ENCODE measurements around the gene TMEM51. TPM values are rescaled to one million over a fixed set of nuclear protein-coding genes. Genes with fewer than 3 reads are reported as not detected.
A peak's percentile ranks its signal among the peaks of the same experiment; 100 is the strongest.

Gene TMEM51
- total RNA-seq, 1 donor from 2014 or later: 6.9 TPM

DNA sequence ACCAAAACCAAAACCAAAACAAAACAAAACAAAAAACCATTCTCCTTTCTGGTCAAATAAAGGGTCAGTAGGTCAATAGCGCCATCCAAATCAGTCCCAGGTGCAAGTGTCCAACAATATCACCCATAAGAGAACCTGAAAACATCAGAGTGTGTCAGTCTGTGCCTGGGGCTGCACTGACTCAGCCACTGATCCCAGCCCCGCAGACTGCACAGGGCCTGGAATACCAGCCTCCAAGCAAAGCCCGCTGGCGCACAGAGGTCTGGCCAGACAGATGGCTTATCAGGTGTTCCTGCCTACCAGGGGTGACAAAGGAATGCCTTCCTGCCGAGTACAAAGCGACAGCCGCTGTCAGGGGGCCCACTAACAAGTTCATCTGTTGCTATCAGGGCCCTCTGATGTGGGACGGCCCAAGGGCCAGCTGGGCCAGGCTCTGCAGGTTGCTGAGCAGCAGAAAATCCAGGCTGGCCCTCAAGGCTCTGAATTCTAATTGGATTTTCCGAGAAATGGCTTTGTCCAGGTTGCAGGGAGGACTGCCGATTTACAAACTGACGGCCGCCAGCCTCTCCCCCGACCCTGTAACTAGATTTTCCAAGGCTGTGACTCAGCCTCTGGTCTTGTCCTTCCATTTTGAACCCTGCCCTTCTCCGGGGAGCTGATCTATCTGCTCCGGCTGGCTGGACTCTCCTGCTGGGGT lies 13.7 kb upstream of the TMEM51 start:
- H4K20me1 ChIP-seq (ENCODE audit: insufficient read depth, low read length): no peaks in the 10 kb centered on the region
- Mint-ChIP-seq H3K27ac (ENCODE audit: unreplicated experiment) (no peak overlapping the region), H3K9me3 (ENCODE audit: unreplicated experiment) (peaks cover 2% of the 10 kb centered on the region), H3K27me3 (ENCODE audit: low read depth, unreplicated experiment) (peaks cover 13% of the 10 kb centered on the region), H3K4me3 (ENCODE audit: unreplicated experiment) (no peak overlapping the region), H3K36me3 (ENCODE audit: low read depth, unreplicated experiment) (no peaks in the 10 kb centered on the region), H3K4me1 (ENCODE audit: low read depth, unreplicated experiment) (peaks cover 8% of the 10 kb centered on the region)
- H3K9ac ChIP-seq (ENCODE audit: low read length): no peak overlapping the region
- H3K79me2 ChIP-seq (ENCODE audit: insufficient read depth, low read length): no peaks in the 10 kb centered on the region
- H3K27ac ChIP-seq (ENCODE audit: low read depth, low read length): no peak overlapping the region
- FAIRE-seq (no peak), DNase-seq (ENCODE audit: low read depth) (peak; percentile 42)
- TF ChIP-seq, protein P1, sequence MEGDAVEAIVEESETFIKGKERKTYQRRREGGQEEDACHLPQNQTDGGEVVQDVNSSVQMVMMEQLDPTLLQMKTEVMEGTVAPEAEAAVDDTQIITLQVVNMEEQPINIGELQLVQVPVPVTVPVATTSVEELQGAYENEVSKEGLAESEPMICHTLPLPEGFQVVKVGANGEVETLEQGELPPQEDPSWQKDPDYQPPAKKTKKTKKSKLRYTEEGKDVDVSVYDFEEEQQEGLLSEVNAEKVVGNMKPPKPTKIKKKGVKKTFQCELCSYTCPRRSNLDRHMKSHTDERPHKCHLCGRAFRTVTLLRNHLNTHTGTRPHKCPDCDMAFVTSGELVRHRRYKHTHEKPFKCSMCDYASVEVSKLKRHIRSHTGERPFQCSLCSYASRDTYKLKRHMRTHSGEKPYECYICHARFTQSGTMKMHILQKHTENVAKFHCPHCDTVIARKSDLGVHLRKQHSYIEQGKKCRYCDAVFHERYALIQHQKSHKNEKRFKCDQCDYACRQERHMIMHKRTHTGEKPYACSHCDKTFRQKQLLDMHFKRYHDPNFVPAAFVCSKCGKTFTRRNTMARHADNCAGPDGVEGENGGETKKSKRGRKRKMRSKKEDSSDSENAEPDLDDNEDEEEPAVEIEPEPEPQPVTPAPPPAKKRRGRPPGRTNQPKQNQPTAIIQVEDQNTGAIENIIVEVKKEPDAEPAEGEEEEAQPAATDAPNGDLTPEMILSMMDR (IDR thresholded peaks at IDR 0.05; ENCODE audit: insufficient read depth, low read depth, low read length): no peak
- TF ChIP-seq EZH2 (IDR thresholded peaks at IDR 0.05; ENCODE audit: insufficient read depth, low read length): no peak
- no peak overlapping the region for H3K4me3 ChIP-seq (ENCODE audit: insufficient read depth, low read depth, low read length)
- no peaks in the 10 kb centered on the region for H3K9me3 ChIP-seq (ENCODE audit: insufficient read depth, low read depth, low read length)
- peaks cover 2% of the 10 kb centered on the region for H3K27me3 ChIP-seq (ENCODE audit: insufficient read depth, low read length)
- H2AFZ ChIP-seq (ENCODE audit: low read depth, low read length): no peak overlapping the region
- H3K36me3 ChIP-seq (ENCODE audit: insufficient read depth, low read length): no peaks in the 10 kb centered on the region
- H3K4me1 ChIP-seq (ENCODE audit: insufficient read depth, low read length): no peaks in the 10 kb centered on the region
- H3K4me2 ChIP-seq (ENCODE audit: low read length): peak overlapping the region; percentile 6

DNA sequence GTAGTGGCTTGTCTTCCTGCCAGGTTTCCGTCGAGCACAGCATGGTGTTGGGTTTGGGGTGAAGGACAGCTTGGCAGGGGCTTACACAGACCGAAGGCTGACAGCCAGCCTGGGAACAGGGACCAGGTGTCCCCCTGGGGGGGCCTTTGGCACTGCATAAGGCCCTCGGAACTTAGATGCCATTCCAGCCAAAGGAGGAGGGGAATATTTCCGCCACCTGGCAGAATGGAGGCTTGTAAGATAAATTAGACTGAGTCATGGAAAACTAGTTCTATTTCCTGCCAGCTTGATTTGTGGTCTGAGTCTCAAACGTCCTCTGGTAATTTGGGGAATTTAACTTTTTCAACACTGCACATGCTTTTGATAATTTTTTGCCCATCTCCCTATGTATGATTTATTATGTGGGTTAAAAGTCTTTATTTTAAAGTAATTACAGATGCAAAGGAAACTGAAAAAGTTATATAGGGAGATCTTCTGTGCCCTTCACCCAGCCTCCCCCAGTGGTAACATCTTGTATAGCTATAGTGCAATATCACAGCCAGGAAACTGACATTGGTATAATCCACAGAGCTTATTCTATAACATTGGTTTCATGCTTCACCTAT lies 11.5 kb upstream of the TMEM51 start:
- no peaks in the 10 kb centered on the region for H4K20me1 ChIP-seq (ENCODE audit: insufficient read depth, low read length)
- H3K79me2 ChIP-seq (ENCODE audit: insufficient read depth, low read length): no peaks in the 10 kb centered on the region
- no peak overlapping the region for H2AFZ ChIP-seq (ENCODE audit: low read depth, low read length)
- no peak for FAIRE-seq
- no peaks in the 10 kb centered on the region for H3K36me3 ChIP-seq (ENCODE audit: insufficient read depth, low read length)
- Mint-ChIP-seq H3K36me3 (ENCODE audit: low read depth, unreplicated experiment) (peaks cover 2% of the 10 kb centered on the region), H3K27ac (ENCODE audit: unreplicated experiment) (no peak overlapping the region), H3K27me3 (ENCODE audit: low read depth, unreplicated experiment) (peaks cover 21% of the 10 kb centered on the region), H3K4me3 (ENCODE audit: unreplicated experiment) (no peak overlapping the region), H3K4me1 (ENCODE audit: low read depth, unreplicated experiment) (peaks cover 9% of the 10 kb centered on the region), H3K9me3 (ENCODE audit: unreplicated experiment) (peaks cover 2% of the 10 kb centered on the region)
- H3K4me2 ChIP-seq (ENCODE audit: low read length): peak overlapping the region; percentile 19
- H3K27ac ChIP-seq (ENCODE audit: low read depth, low read length): no peak overlapping the region
- H3K4me3 ChIP-seq (ENCODE audit: insufficient read depth, low read depth, low read length): no peak overlapping the region
- H3K27me3 ChIP-seq (ENCODE audit: insufficient read depth, low read length): peaks cover 3% of the 10 kb centered on the region
- no peaks in the 10 kb centered on the region for H3K4me1 ChIP-seq (ENCODE audit: insufficient read depth, low read length)
- peak; percentile 92 for DNase-seq (ENCODE audit: low read depth)
- no peaks in the 10 kb centered on the region for H3K9me3 ChIP-seq (ENCODE audit: insufficient read depth, low read depth, low read length)
- no peak overlapping the region for H3K9ac ChIP-seq (ENCODE audit: low read length)
- TF ChIP-seq, protein P1 (IDR thresholded peaks at IDR 0.05; ENCODE audit: insufficient read depth, low read depth, low read length): peak; percentile 17
- TF ChIP-seq EZH2 (IDR thresholded peaks at IDR 0.05; ENCODE audit: insufficient read depth, low read length): no peak

GRCh38 chr1:15145327-15145726 lies 8.2 kb upstream of the TMEM51 start:
- H3K4me1 Mint-ChIP-seq (ENCODE audit: low read depth, unreplicated experiment): peaks cover 3% of the 10 kb centered on the region
- TF ChIP-seq EZH2 (IDR thresholded peaks at IDR 0.05; ENCODE audit: insufficient read depth, low read length): no peak
- TF ChIP-seq, protein P1 (IDR thresholded peaks at IDR 0.05; ENCODE audit: insufficient read depth, low read depth, low read length): no peak
- no peak overlapping the region for H3K27ac ChIP-seq (ENCODE audit: low read depth, low read length)
- no peak overlapping the region for H3K9ac ChIP-seq (ENCODE audit: low read length)
- no peaks in the 10 kb centered on the region for H4K20me1 ChIP-seq (ENCODE audit: insufficient read depth, low read length)
- no peaks in the 10 kb centered on the region for H3K36me3 ChIP-seq (ENCODE audit: insufficient read depth, low read length)
- peaks cover 2% of the 10 kb centered on the region for H3K36me3 Mint-ChIP-seq (ENCODE audit: low read depth, unreplicated experiment)
- peaks cover 31% of the 10 kb centered on the region for H3K27me3 Mint-ChIP-seq (ENCODE audit: low read depth, unreplicated experiment)
- no peak overlapping the region for H3K27ac Mint-ChIP-seq (ENCODE audit: unreplicated experiment)
- H3K79me2 ChIP-seq (ENCODE audit: insufficient read depth, low read length): no peaks in the 10 kb centered on the region
- no peak overlapping the region for H3K4me3 ChIP-seq (ENCODE audit: insufficient read depth, low read depth, low read length)
- no peak for DNase-seq (ENCODE audit: low read depth)
- no peak overlapping the region for H2AFZ ChIP-seq (ENCODE audit: low read depth, low read length)
- no peaks in the 10 kb centered on the region for H3K9me3 ChIP-seq (ENCODE audit: insufficient read depth, low read depth, low read length)
- peaks cover 14% of the 10 kb centered on the region for H3K27me3 ChIP-seq (ENCODE audit: insufficient read depth, low read length)
- no peak overlapping the region for H3K4me3 Mint-ChIP-seq (ENCODE audit: unreplicated experiment)
- H3K4me2 ChIP-seq (ENCODE audit: low read length): no peak overlapping the region
- peaks cover 2% of the 10 kb centered on the region for H3K9me3 Mint-ChIP-seq (ENCODE audit: unreplicated experiment)
- H3K4me1 ChIP-seq (ENCODE audit: insufficient read depth, low read length): no peaks in the 10 kb centered on the region
- FAIRE-seq: no peak

Data from astrocyte (in vitro differentiated cells and primary cell).